ENCODE data around the gene RAPGEF1. TPM values are rescaled to one million over a fixed set of nuclear protein-coding genes. Genes with fewer than 3 reads are reported as not detected.

The RAPGEF1 gene
- total RNA-seq, 1 experiment from 2014 or later, result 55.6 TPM

GRCh38 chr9:131650254-131650653 lies 89.6 kb downstream of the RAPGEF1 start:
- no CpG with 5 or more reads among the region's 4 CpGs for WGBS (ENCODE audit: extremely low coverage, insufficient read length, low lambda C conversion rate)
- no peaks in the 10 kb centered on the region for H3K23me2 ChIP-seq (ENCODE audit: insufficient read length, low read depth, low read length, poor library complexity, severe bottlenecking)
- H4K5ac ChIP-seq (ENCODE audit: insufficient read length, low read depth, low read length), result no peak overlapping the region
- H3K79me1 ChIP-seq (ENCODE audit: insufficient read depth, low read depth, low read length, poor library complexity, severe bottlenecking), result peaks cover 3% of the 10 kb centered on the region
- H3K4me2 ChIP-seq (ENCODE audit: insufficient read depth, insufficient read length, low read length), result no peak overlapping the region
- H3K56ac ChIP-seq (ENCODE audit: insufficient read length, low read depth, low read length), result no peak overlapping the region
- H3K4ac ChIP-seq (ENCODE audit: low read depth, low read length), result no peak overlapping the region
- H4K8ac ChIP-seq (replicated peaks; ENCODE audit: insufficient read length, low read depth, low read length), result no peak overlapping the region
- no peak for DNase-seq
- H3K4me1 ChIP-seq (ENCODE audit: insufficient read depth, low read length), result peaks cover 4% of the 10 kb centered on the region; the same call in 1 of the 2 replicates
- no peak overlapping the region for H3K27ac ChIP-seq (ENCODE audit: insufficient read length, low read depth, low read length)
- H3T11ph ChIP-seq (ENCODE audit: low read length), result no peak overlapping the region
- H2BK12ac ChIP-seq (ENCODE audit: insufficient read length, low read depth, low read length), result no peak overlapping the region
- no peak overlapping the region for H2BK20ac ChIP-seq (ENCODE audit: low read depth, low read length, poor library complexity, severe bottlenecking)
- H3K4me1 Mint-ChIP-seq, result peaks cover 5 to 9% of the 10 kb centered on the region in 2 experiments; a peak in 3 of 4 replicates
- no peaks in the 10 kb centered on the region for H3K9me3 ChIP-seq (ENCODE audit: control insufficient read depth, low read depth, low read length)
- H2BK5ac ChIP-seq (ENCODE audit: insufficient read length, low read length), result no peak overlapping the region
- no peak overlapping the region for H3K23ac ChIP-seq (ENCODE audit: insufficient read length, low read depth, low read length)
- TF ChIP-seq CTCF (conservative IDR thresholded peaks at IDR 0.05), result no peak
- no peaks in the 10 kb centered on the region for H3K27me3 Mint-ChIP-seq (ENCODE audit: low read depth)
- no peak overlapping the region for H3K27ac Mint-ChIP-seq
- H4K20me1 ChIP-seq (ENCODE audit: control insufficient read depth, insufficient read depth, insufficient read length), result no peaks in the 10 kb centered on the region
- H3K79me2 ChIP-seq (ENCODE audit: insufficient read depth, low read length), result no peaks in the 10 kb centered on the region; the same call in 1 of the 2 replicates
- H3K27me3 ChIP-seq (ENCODE audit: insufficient read depth, low read length), result no peaks in the 10 kb centered on the region
- no peak overlapping the region for H3K4me3 Mint-ChIP-seq
- peaks cover 0 to 12% (median 3%) of the 10 kb centered on the region in 3 experiments; a peak in 6 of 7 replicates for H3K36me3 Mint-ChIP-seq (ENCODE audit: insufficient read depth in 1 of 3, low read depth in 3 of 3)
- no peak overlapping the region for H2AFZ ChIP-seq (ENCODE audit: low read length)
- H2BK15ac ChIP-seq (ENCODE audit: low read depth, low read length), result no peak overlapping the region
- no peak overlapping the region for H2BK120ac ChIP-seq (ENCODE audit: low read depth, low read length, poor library complexity, severe bottlenecking)
- no peaks in the 10 kb centered on the region for H3K9me3 Mint-ChIP-seq
- no peak overlapping the region for H3K14ac ChIP-seq (ENCODE audit: insufficient read depth, low read length)
- no peak overlapping the region for H4K91ac ChIP-seq (ENCODE audit: insufficient read length, low read depth, low read length)
- no peak overlapping the region for H3K9ac ChIP-seq (ENCODE audit: extremely low read depth, insufficient read length, low read length)
- H3K18ac ChIP-seq (ENCODE audit: insufficient read length, low read depth, low read length), result no peak overlapping the region
- H2AK5ac ChIP-seq (ENCODE audit: insufficient read length, low read length), result no peak overlapping the region

All from H9 (cell line).